ENCODE data around the gene CPVL. TPM values are rescaled to one million over a fixed set of nuclear protein-coding genes. Genes with fewer than 3 reads are reported as not detected.

CPVL gene
- total and polyA plus RNA-seq, 2 experiments from 2014 or later, result 31.9 to 37.8 TPM

- no peak for TF ChIP-seq REST (IDR thresholded peaks at IDR 0.05; ENCODE audit: unreplicated experiment)
- no peak for TF ChIP-seq JUNB (IDR thresholded peaks at IDR 0.05; ENCODE audit: unreplicated experiment)
Observed at GRCh38 chr7:29041991-29042390, 104.3 kb downstream of the CPVL start (continued).

GRCh38 chr7:29040579-29040925 is 105.8 kb downstream of the CPVL start:
- Mint-ChIP-seq H3K36me3 (ENCODE audit: low read depth) (no peaks in the 10 kb centered on the region), H3K9me3 (no peaks in the 10 kb centered on the region), H3K27ac (no peak overlapping the region), H3K4me3 (no peak overlapping the region), H3K4me1 (peaks cover 54% of the 10 kb centered on the region), H3K27me3 (ENCODE audit: insufficient read depth, low read depth, poor library complexity) (peaks cover 1% of the 10 kb centered on the region)
- H3K27ac ChIP-seq (ENCODE audit: low read depth), result no peak overlapping the region
- no peaks in the 10 kb centered on the region for H3K9me2 ChIP-seq (ENCODE audit: insufficient read depth)
- H3K4me2 ChIP-seq, result no peak overlapping the region
- H3K79me2 ChIP-seq (replicated peaks; ENCODE audit: insufficient read depth), result no peaks in the 10 kb centered on the region
- no peaks in the 10 kb centered on the region for H4K20me1 ChIP-seq (replicated peaks; ENCODE audit: insufficient read depth)
- no peaks in the 10 kb centered on the region for H3F3A ChIP-seq (replicated peaks; ENCODE audit: low read depth)
- H3K4me3 ChIP-seq, result no peak overlapping the region
- no peaks in the 10 kb centered on the region for H3K36me3 ChIP-seq (ENCODE audit: insufficient read depth)
- ATAC-seq (no peak), DNase-seq (ENCODE audit: low spot score) (no peak)
- peaks cover 33% of the 10 kb centered on the region for H3K4me1 ChIP-seq (ENCODE audit: insufficient read depth)
- H2AFZ ChIP-seq, result no peak overlapping the region
- no peak for TF ChIP-seq JUNB (IDR thresholded peaks at IDR 0.05; ENCODE audit: unreplicated experiment)
- no peak for TF ChIP-seq EZH2phosphoT487 (IDR thresholded peaks at IDR 0.05; ENCODE audit: unreplicated experiment)
- no peak for TF ChIP-seq EZH2 (IDR thresholded peaks at IDR 0.05; ENCODE audit: low read depth, unreplicated experiment)
- no peak for TF ChIP-seq STAT1 (IDR thresholded peaks at IDR 0.05; ENCODE audit: unreplicated experiment)
- TF ChIP-seq ZNF114 (CRISPR knock-in tag; IDR thresholded peaks at IDR 0.05), result no peak
- TF ChIP-seq NANOG (IDR thresholded peaks at IDR 0.05; ENCODE audit: borderline replicate concordance), result no peak
- TF ChIP-seq ETS1 (IDR thresholded peaks at IDR 0.05), result no peak
- no peak for TF ChIP-seq ZNF462 (CRISPR knock-in tag; IDR thresholded peaks at IDR 0.05)
- H3K27me3 ChIP-seq (ENCODE audit: insufficient read depth), result no peaks in the 10 kb centered on the region
